Ishikawa (cell line): ENCODE results near the gene ATG4C.

Experiments used
- CEBPB ChIP-seq: IDR thresholded peaks from 2 replicates; pipeline ENCODE4 v1.6.1; 2012
- CREB1 ChIP-seq: IDR thresholded peaks from 2 replicates; pipeline ENCODE4 v1.6.1; 2012; ENCODE audit warnings: low read depth
- EGR1 ChIP-seq: IDR thresholded peaks from 2 replicates; pipeline ENCODE4 v1.6.1; 2012
- EP300 ChIP-seq: IDR thresholded peaks from 2 replicates; pipeline ENCODE4 v1.6.1; 2012; ENCODE audit warnings: borderline replicate concordance
- FOXM1 ChIP-seq: IDR thresholded peaks from 2 replicates; pipeline ENCODE4 v1.6.1; 2012; ENCODE audit warnings: low read depth, borderline replicate concordance
- RAD21 ChIP-seq: IDR thresholded peaks from 2 replicates; pipeline ENCODE4 v1.6.1; 2012; ENCODE audit warnings: low read depth
- TAF1 ChIP-seq: IDR thresholded peaks from 2 replicates; pipeline ENCODE4 v1.6.1; 2012; ENCODE audit warnings: low read depth, mild to moderate bottlenecking
- TCF12 ChIP-seq: IDR thresholded peaks from 2 replicates; pipeline ENCODE4 v1.6.1; 2012; ENCODE audit warnings: low read depth
- TEAD4 ChIP-seq: IDR thresholded peaks from 2 replicates; pipeline ENCODE4 v1.6.1; 2012
- YY1 ChIP-seq: IDR thresholded peaks from 2 replicates; pipeline ENCODE4 v1.6.1; 2012; ENCODE audit warnings: low read depth
- ZBTB7A ChIP-seq: IDR thresholded peaks from 2 replicates; pipeline ENCODE4 v1.6.1; 2012; ENCODE audit warnings: low read depth
- TF ChIP-seq, protein P1 (sequence below): IDR thresholded peaks from 2 replicates; pipeline ENCODE4 v1.6.1; 2012; ENCODE audit warnings: low read depth, mild to moderate bottlenecking
- TF ChIP-seq, protein P2 (sequence below): IDR thresholded peaks from 2 replicates; pipeline ENCODE4 v1.6.1; 2012
- TF ChIP-seq, protein P3 (sequence below): IDR thresholded peaks from 2 replicates; pipeline ENCODE4 v1.6.1; 2012

Gene ATG4C

DNA sequence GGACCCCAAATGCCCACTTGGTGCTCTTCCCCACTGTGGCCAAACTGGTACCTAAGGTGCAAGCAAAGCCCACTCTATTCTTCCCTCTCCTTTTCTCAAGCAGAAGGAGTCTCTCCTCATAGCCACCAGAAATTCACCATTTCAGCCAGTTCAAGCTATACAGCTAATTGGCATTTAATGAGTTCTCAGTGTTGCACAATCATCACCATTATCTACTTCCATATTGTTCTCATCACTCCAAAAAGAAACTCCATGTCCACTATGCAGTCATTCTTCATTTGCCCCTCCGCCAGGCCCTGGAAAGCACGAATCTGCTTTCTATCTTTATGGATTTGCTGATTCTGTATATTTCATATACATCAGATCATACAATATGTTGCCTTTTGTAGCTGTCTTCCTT, 9.9 kb upstream of the ATG4C start:
- TF ChIP-seq CREB1 = no peak
- TF ChIP-seq, protein P1, sequence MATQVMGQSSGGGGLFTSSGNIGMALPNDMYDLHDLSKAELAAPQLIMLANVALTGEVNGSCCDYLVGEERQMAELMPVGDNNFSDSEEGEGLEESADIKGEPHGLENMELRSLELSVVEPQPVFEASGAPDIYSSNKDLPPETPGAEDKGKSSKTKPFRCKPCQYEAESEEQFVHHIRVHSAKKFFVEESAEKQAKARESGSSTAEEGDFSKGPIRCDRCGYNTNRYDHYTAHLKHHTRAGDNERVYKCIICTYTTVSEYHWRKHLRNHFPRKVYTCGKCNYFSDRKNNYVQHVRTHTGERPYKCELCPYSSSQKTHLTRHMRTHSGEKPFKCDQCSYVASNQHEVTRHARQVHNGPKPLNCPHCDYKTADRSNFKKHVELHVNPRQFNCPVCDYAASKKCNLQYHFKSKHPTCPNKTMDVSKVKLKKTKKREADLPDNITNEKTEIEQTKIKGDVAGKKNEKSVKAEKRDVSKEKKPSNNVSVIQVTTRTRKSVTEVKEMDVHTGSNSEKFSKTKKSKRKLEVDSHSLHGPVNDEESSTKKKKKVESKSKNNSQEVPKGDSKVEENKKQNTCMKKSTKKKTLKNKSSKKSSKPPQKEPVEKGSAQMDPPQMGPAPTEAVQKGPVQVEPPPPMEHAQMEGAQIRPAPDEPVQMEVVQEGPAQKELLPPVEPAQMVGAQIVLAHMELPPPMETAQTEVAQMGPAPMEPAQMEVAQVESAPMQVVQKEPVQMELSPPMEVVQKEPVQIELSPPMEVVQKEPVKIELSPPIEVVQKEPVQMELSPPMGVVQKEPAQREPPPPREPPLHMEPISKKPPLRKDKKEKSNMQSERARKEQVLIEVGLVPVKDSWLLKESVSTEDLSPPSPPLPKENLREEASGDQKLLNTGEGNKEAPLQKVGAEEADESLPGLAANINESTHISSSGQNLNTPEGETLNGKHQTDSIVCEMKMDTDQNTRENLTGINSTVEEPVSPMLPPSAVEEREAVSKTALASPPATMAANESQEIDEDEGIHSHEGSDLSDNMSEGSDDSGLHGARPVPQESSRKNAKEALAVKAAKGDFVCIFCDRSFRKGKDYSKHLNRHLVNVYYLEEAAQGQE = no peak
- 0 out of 2 replicates have a peak, but pooled peaks have one; percentile 28 for TF ChIP-seq CEBPB
- no peak for TF ChIP-seq TAF1

DNA sequence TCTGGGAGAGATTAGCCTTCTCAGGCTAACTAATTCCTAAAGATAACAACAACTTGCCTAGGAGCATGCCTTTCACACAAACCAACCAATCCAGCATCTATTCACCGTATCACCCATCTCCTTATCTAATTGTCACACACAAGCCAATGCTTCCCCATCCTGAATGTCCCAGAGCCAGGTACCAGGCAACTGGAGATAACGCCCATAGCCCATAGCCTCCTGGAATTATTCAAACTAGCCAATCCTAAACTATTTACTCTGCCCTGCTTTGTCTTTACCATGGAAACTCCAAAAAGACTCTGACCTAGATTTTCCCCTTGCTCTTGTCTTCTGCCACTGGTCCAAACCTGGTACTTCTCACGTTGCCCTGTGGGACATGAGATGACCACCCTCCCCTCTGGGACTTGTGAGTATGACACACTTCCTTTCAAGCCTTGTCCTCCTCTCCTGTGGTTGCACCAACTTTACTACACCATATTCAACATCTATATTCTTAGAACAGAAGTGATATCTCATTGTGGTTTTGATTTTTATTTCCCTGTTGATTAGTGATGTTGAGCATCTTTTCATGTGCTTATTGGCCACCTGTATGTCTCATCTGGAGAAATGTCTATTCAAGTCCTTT, 8.8 kb upstream of the ATG4C start:
- TF ChIP-seq, protein P2, sequence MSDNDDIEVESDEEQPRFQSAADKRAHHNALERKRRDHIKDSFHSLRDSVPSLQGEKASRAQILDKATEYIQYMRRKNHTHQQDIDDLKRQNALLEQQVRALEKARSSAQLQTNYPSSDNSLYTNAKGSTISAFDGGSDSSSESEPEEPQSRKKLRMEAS = no peak
- TF ChIP-seq YY1 (no peak), EP300 (no peak), EGR1 (no peak), FOXM1 (no peak), TCF12 (no peak), TEAD4 (no peak), CREB1 (no peak), ZBTB7A (no peak), CEBPB (no peak), RAD21 (no peak)
- TF ChIP-seq, protein P1 = no peak

DNA sequence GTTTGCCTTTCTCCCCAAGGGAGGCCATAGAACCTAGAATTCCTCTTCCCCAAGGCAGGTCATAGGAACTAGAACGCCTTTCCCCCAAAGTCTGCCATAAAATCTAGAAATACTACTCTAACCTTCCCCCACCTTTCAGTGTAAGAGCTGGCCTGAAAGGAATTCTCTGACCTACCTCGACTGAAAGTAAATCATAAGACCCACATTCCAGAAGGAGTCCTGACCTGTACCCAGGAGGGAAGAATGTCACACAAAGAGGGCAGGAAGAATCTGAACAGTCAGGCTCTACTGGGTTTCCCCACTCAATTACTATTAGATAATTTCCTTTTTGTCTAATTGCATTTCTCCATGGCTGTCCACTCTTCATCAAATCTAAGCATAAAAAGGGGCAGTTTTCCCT, 5.7 kb upstream of the ATG4C start:
- peak; percentile 51; the same call in 1 of the 2 replicates for TF ChIP-seq TEAD4
- TF ChIP-seq, protein P3, sequence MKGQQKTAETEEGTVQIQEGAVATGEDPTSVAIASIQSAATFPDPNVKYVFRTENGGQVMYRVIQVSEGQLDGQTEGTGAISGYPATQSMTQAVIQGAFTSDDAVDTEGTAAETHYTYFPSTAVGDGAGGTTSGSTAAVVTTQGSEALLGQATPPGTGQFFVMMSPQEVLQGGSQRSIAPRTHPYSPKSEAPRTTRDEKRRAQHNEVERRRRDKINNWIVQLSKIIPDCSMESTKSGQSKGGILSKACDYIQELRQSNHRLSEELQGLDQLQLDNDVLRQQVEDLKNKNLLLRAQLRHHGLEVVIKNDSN = no peak

DNA sequence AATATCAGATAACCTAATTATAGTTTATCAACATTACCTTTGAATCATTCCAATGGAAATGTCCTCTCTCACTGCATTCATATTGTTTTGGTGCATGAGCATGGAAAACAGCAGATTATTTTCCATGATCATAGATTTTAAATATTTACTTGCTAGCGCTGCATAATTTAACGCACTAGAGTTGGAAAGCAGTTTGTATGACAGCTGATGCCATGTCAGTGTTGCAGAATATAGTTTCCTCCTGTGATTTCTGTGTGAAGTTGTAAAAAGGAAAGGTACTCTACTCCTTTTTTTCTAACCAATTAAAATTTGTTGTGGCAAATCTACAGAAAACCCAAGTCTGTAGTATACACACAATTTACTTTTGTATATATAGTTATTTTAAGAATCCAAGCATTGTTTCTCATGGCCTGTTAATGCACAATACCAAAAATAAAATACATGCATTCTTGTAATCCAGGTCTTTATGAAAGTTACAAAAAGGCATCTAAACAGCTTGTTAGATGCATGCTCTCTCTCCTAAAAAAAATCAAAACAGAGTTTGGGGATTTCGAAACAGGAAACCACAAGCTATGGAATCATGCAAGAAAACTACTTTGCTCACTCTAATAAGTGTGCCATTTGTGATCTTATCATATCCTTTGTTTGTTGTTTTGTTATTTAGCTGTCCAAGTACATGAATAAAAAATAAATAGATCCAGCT, 1.9 kb upstream of the ATG4C start:
- TF ChIP-seq TEAD4 (no peak), RAD21 (no peak)

DNA sequence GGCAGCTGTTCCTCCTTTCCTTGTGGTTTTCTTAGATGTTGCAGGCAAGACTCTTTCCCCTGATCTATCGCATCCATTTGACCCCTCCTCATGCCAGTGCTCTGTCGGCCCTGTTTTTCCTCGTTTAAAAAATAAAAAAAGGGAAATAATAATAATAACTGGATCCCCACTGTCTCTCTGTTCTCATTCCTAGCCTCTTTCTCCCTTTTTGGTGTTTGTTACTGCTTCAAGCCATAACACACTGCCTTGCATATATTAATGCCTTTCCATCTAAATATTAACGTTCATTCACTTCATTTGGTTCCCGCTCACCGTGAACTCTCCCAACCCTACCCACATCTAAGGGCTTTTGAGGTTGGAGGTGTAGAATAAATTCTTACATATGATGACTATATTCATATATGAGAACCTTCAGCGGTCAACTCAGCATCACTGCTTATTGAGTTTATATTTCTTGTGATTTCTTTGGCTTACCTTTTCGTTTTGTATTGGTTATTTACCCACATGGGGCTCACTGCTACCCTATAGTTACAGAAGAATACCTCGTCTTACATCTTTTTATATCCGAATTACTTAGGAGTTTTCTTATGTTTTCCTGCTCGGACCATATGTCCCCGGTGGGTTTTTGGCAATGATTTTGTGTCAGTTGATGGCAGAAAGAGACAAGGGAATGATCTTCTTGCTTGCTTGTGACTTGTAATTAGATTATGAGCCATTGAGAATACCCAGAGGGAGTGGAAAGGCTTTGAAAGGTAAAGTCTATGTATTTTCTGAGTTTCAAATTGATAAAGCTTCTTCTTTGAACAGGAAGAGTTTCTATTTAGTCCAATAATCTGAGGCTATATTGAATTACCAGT, 805 bp downstream of the ATG4C start:
- TF ChIP-seq TCF12 = no peak
- TF ChIP-seq CREB1 = no peak
- no peak for TF ChIP-seq TAF1
- TF ChIP-seq, protein P2 = no peak; the same call in 1 of the 2 replicates
- TF ChIP-seq FOXM1 = no peak
- no peak for TF ChIP-seq YY1
- TF ChIP-seq, protein P3 = no peak

DNA sequence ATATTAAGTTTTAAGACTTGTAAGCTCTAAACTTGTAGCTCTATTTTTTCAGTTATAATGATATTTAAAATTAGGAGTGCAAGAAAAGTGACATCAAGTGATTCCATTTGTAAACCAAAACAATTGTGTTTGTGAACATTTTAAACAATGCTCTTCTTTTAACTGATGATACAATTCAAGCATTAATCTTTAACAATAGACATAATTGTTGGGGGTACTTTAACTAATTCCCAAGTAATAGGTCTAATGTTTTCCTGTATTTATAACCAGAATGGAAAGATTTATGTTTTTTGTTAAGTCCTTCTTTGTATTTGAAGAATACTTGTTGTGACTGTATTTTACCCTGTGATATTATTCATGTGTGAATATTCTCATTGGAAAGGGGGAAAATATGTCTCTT, 6.8 kb downstream of the ATG4C start:
- TF ChIP-seq CEBPB (no peak), CREB1 (no peak), ZBTB7A (no peak), FOXM1 (no peak), YY1 (no peak), TAF1 (no peak)
- TF ChIP-seq, protein P2 = no peak
- TF ChIP-seq, protein P1 = no peak
